Frontal cortex (tissue), 4 donors: ENCODE data around the gene PARL. TPM values are rescaled to one million over a fixed set of nuclear protein-coding genes. Genes with fewer than 3 reads are reported as not detected.
A peak's percentile ranks its signal among the peaks of the same experiment; 100 is the strongest.
"Not testable (repeated sequence)": the region's sequence is repeated elsewhere in the genome, so short reads cannot be mapped to it uniquely, and the experiment has no call there.

ENCODE experiments used
- DNase-seq, 2 donors: peaks; one replicate each; pipeline ENCODE4 v3.0.0; 2012; ENCODE audit warnings: low spot score in 2 of 2
- FAIRE-seq: peaks from 2 replicates; lab custom pipeline; 2012; peaks lifted over from hg19 to GRCh38; lab: Jason Lieb, UNC
- total RNA-seq: library from RNA; depleted of rRNA; stranded (reverse); fragments of >200 nt; gene quantifications from one replicate; pipeline ENCODE4 v1.2.3, GENCODE V29; 2014
- donor health status: control.
- donor health status: control.
- donor health status: control.

The PARL gene
- total RNA-seq, 1 donor from 2014 or later = 19.6 TPM

- DNase-seq = no peak
- FAIRE-seq = no peak
Measured at GRCh38 chr3:183906234-183906921, 21.7 kb upstream of the PARL start.

GRCh38 chr3:183904833-183905780, 20.4 kb upstream of the PARL start:
- FAIRE-seq = no peak

GRCh38 chr3:183898028-183898431, 13.3 kb upstream of the PARL start:
- FAIRE-seq = no peak

More at GRCh38 chr3:183904833-183905780, 20.4 kb upstream of the PARL start:
- no peak for DNase-seq

GRCh38 chr3:183897606-183898005, 12.9 kb upstream of the PARL start:
- FAIRE-seq = no peak

More at GRCh38 chr3:183898028-183898431, 13.3 kb upstream of the PARL start:
- no peak for DNase-seq

GRCh38 chr3:183896610-183897009, 11.9 kb upstream of the PARL start:
- DNase-seq (no peak), FAIRE-seq (no peak)

More at GRCh38 chr3:183897606-183898005, 12.9 kb upstream of the PARL start:
- no peak for DNase-seq

- FAIRE-seq = no peak
- DNase-seq = no peak
Measured at GRCh38 chr3:183896184-183896583, 11.5 kb upstream of the PARL start.

GRCh38 chr3:183895774-183896173, 11.1 kb upstream of the PARL start:
- no peak for DNase-seq
- FAIRE-seq = no peak

- peak; percentile 62 to 84 for DNase-seq
Measured at GRCh38 chr3:183895296-183895695, 10.6 kb upstream of the PARL start.

GRCh38 chr3:183892610-183893214, 8.0 kb upstream of the PARL start:
- FAIRE-seq (no peak), DNase-seq (no peak)

More at GRCh38 chr3:183895296-183895695, 10.6 kb upstream of the PARL start:
- FAIRE-seq = no peak

GRCh38 chr3:183885766-183886165, 1.1 kb upstream of the PARL start:
- DNase-seq = no peak
- no peak for FAIRE-seq

- DNase-seq (no peak), FAIRE-seq (no peak)
Measured at GRCh38 chr3:183884097-183884426, 618 bp downstream of the PARL start.

GRCh38 chr3:183883291-183884096, 1.2 kb downstream of the PARL start:
- FAIRE-seq (no peak), DNase-seq (no peak)

- FAIRE-seq (no peak), DNase-seq (no peak)
Measured at GRCh38 chr3:183880121-183880520, 4.6 kb downstream of the PARL start.

- no peak for DNase-seq
- no peak for FAIRE-seq
Measured at GRCh38 chr3:183879243-183879642, 5.4 kb downstream of the PARL start.

- FAIRE-seq (no peak), DNase-seq (no peak)
Measured at GRCh38 chr3:183878071-183878470, 6.6 kb downstream of the PARL start.

- DNase-seq, FAIRE-seq: not testable (repeated sequence)
Measured at GRCh38 chr3:183877227-183877626, 7.5 kb downstream of the PARL start.

GRCh38 chr3:183875411-183875810, 9.3 kb downstream of the PARL start:
- DNase-seq (no peak), FAIRE-seq (no peak)

- no peak for DNase-seq
- FAIRE-seq = no peak
Measured at GRCh38 chr3:183873914-183874313, 10.8 kb downstream of the PARL start.

GRCh38 chr3:183871541-183871940, 13.1 kb downstream of the PARL start:
- no peak for DNase-seq
- no peak for FAIRE-seq

- DNase-seq (no peak), FAIRE-seq (no peak)
Measured at GRCh38 chr3:183870563-183870962, 14.1 kb downstream of the PARL start.
